Epidermal melanocyte (primary cell): ENCODE results near the gene PLCB3.

Experiments
- DNase-seq: peaks from one replicate; pipeline ENCODE4 v3.0.0; 2011; ENCODE audit warnings: low spot score; ENCODE audit not compliant: insufficient read length

The PLCB3 gene

GRCh38 chr11:64220798-64221197 lies 30.5 kb upstream of the PLCB3 start:
- DNase-seq = no peak

GRCh38 chr11:64222651-64223000 lies 28.7 kb upstream of the PLCB3 start:
- DNase-seq = no peak

GRCh38 chr11:64223001-64223651 lies 28.2 kb upstream of the PLCB3 start:
- DNase-seq = no peak

- no peak for DNase-seq
Measured at GRCh38 chr11:64224151-64224890, 27.0 kb upstream of the PLCB3 start.

GRCh38 chr11:64224891-64225607 lies 26.3 kb upstream of the PLCB3 start:
- no peak for DNase-seq

- DNase-seq = peak; percentile 94
Measured at GRCh38 chr11:64225608-64226506, 25.5 kb upstream of the PLCB3 start, which contains the start of the genes NUDT22 and TRPT1. NUDT22 (plus strand) TSS chr11:64226274; CDS start chr11:64226653, 379 bp downstream. TRPT1 (minus strand) TSS chr11:64226186; CDS start chr11:64225860, 326 bp downstream.

GRCh38 chr11:64226507-64227051 lies 24.8 kb upstream of the PLCB3 start:
- no peak for DNase-seq

- DNase-seq = no peak
Measured at GRCh38 chr11:64227405-64227956, 23.8 kb upstream of the PLCB3 start.

- no peak for DNase-seq
Measured at GRCh38 chr11:64229090-64229743, 22.1 kb upstream of the PLCB3 start.

- DNase-seq = no peak
Measured at GRCh38 chr11:64229744-64230170, 21.6 kb upstream of the PLCB3 start.

- peak; percentile 79 for DNase-seq
Measured at GRCh38 chr11:64230171-64230984, 21.0 kb upstream of the PLCB3 start, which contains the start of gene DNAJC4. DNAJC4 (plus strand) TSS chr11:64230548; CDS start chr11:64230855, 307 bp downstream.

- DNase-seq = no peak
Measured at GRCh38 chr11:64230985-64231365, 20.4 kb upstream of the PLCB3 start.

- no peak for DNase-seq
Measured at GRCh38 chr11:64231546-64231945, 19.8 kb upstream of the PLCB3 start.

GRCh38 chr11:64232182-64232966 lies 19.0 kb upstream of the PLCB3 start:
- DNase-seq = no peak

GRCh38 chr11:64232967-64233315 lies 18.4 kb upstream of the PLCB3 start:
- DNase-seq = no peak

GRCh38 chr11:64233913-64234586 lies 17.3 kb upstream of the PLCB3 start, which contains the start of gene VEGFB:
VEGFB (plus strand) TSS chr11:64234584; CDS start chr11:64234834, 250 bp downstream.
- peak; percentile 67 for DNase-seq

- no peak for DNase-seq
Measured at GRCh38 chr11:64234647-64235379, 16.5 kb upstream of the PLCB3 start.
